ENCODE measurements around the gene KIF1A. TPM values are rescaled to one million over a fixed set of nuclear protein-coding genes. Genes with fewer than 3 reads are reported as not detected.

The KIF1A gene
- total RNA-seq, 1 donor from 2014 or later: 69.2 TPM

GRCh38 chr2:240672076-240672700, 147.8 kb downstream of the KIF1A start:
- DNase-seq (ENCODE audit: low read depth): no peak
- H3K4me3 ChIP-seq (ENCODE audit: low read depth, low read length): no peak overlapping the region
- TF ChIP-seq, protein P1, sequence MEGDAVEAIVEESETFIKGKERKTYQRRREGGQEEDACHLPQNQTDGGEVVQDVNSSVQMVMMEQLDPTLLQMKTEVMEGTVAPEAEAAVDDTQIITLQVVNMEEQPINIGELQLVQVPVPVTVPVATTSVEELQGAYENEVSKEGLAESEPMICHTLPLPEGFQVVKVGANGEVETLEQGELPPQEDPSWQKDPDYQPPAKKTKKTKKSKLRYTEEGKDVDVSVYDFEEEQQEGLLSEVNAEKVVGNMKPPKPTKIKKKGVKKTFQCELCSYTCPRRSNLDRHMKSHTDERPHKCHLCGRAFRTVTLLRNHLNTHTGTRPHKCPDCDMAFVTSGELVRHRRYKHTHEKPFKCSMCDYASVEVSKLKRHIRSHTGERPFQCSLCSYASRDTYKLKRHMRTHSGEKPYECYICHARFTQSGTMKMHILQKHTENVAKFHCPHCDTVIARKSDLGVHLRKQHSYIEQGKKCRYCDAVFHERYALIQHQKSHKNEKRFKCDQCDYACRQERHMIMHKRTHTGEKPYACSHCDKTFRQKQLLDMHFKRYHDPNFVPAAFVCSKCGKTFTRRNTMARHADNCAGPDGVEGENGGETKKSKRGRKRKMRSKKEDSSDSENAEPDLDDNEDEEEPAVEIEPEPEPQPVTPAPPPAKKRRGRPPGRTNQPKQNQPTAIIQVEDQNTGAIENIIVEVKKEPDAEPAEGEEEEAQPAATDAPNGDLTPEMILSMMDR (conservative IDR thresholded peaks at IDR 0.05; ENCODE audit: low read depth, low read length): no peak

DNA sequence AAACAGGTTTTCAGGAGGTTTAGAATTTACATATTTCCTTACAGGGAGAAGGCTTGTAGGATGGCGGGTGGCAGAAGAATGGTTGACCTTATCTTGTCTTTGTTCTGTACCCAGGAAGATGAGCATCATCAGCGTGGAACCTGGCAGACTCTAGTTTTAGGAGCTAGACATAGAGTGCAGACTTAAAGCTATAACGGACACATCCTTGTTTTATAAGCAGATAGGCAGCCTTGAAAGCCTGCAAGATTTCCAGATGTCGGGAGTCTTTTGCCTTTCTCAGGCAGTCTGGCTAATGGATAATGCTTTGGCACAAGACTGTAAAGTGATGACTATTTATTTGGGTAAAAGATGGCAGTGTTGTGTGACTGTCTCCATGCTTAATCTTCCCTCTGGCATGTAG, 149.1 kb downstream of the KIF1A start:
- no peak for DNase-seq (ENCODE audit: low read depth)
- TF ChIP-seq, protein P1 (conservative IDR thresholded peaks at IDR 0.05; ENCODE audit: low read depth, low read length): no peak
- no peak overlapping the region for H3K4me3 ChIP-seq (ENCODE audit: low read depth, low read length)

GRCh38 chr2:240670402-240670801, 149.6 kb downstream of the KIF1A start:
- TF ChIP-seq, protein P1 (conservative IDR thresholded peaks at IDR 0.05; ENCODE audit: low read depth, low read length): no peak
- no peak overlapping the region for H3K4me3 ChIP-seq (ENCODE audit: low read depth, low read length)
- no peak for DNase-seq (ENCODE audit: low read depth)

DNA sequence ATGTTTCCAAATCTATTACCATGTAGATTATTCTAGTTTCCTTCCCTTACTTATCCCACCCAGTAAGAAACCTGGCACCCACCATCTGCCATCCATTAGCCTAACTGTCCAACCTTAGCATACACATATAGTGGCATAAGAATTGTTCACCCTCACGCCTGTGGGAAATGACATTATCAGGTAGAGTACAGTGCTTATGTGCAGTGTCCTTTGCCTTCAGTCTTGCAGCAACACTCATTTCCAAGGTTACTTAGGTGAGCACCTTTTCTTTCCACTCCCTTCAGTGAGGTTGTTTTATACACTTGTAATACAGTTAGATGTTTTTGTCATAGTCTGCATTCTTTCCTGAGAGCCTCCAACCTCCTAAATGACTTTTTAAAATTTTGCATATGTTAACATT, 155.4 kb downstream of the KIF1A start:
- TF ChIP-seq, protein P1 (conservative IDR thresholded peaks at IDR 0.05; ENCODE audit: low read depth, low read length): no peak
- no peak for DNase-seq (ENCODE audit: low read depth)
- no peak overlapping the region for H3K4me3 ChIP-seq (ENCODE audit: low read depth, low read length)

Other genes with a start within 250 kb of the KIF1A start
- 25.2 and 31.9 TPM in 2 replicates for gene CAPN10, start 233.5 kb downstream of the KIF1A start, total RNA-seq
- not detected in 2 replicates for gene GPR35, start 194.7 kb downstream of the KIF1A start, total RNA-seq
- gene AQP12B, start 137.3 kb downstream of the KIF1A start, total RNA-seq: not detected in 2 replicates
- gene AQP12A, start 128.4 kb downstream of the KIF1A start, total RNA-seq: not detected in 2 replicates
- not detected in 2 replicates for gene AGXT, start 48.6 kb upstream of the KIF1A start, total RNA-seq
- gene MAB21L4, start 75.9 kb upstream of the KIF1A start, total RNA-seq: 0.43 and 0.81 TPM in 2 replicates
- not detected in 2 replicates for gene CROCC2, start 86.1 kb upstream of the KIF1A start, total RNA-seq
- gene SNED1, start 178.4 kb upstream of the KIF1A start, total RNA-seq: 0.22 and 0.29 TPM in 2 replicates

Measured in epithelial cell of proximal tubule (primary cell).